HCT116 (cell line): ENCODE results near the gene ADIPOR2. TPM values are rescaled to one million over a fixed set of nuclear protein-coding genes. Genes with fewer than 3 reads are reported as not detected.

Experiments
- ATAC-seq: fragments of 200-7000 bp; cut with Tn5 transposase; 2 replicates; pipeline ENCODE4 v1.9.1; 2020; ENCODE audit warnings: mild to moderate bottlenecking, moderate library complexity
- BruUV-seq: library from RNA; stranded (reverse); fragments of 400-500 nt; replicated peaks from 2 replicates; lab custom pipeline; 2021; lab: Mats Ljungman, UMichigan
- CTCF ChIA-PET: fragments of 300-600 bp; sonication (Branson Sonifier 250); formaldehyde crosslinking; loops from one replicate; lab custom pipeline; 2021; ENCODE audit warnings: antibody characterized with exemption; lab: Charles Lee
- POLR2A ChIA-PET: fragments of 300-600, 350-600 bp; sonication (Branson Sonifier 250); formaldehyde crosslinking; loops from one replicate; lab custom pipeline; 2021; ENCODE audit warnings: antibody characterized with exemption; lab: Charles Lee
- RAD21 ChIA-PET, 2 experiments: fragments of 300-600 bp; sonication (Branson Sonifier 250); formaldehyde crosslinking; loops; one replicate each; lab custom pipeline; 2023; ENCODE audit warnings: low total read pairs in 2 of 2; ENCODE audit not compliant: uncharacterized antibody in 2 of 2, unreplicated experiment in 2 of 2, low non-redundant PET in 1 of 2; lab: Charles Lee
- DNase-seq: peaks from one replicate; pipeline ENCODE4 v3.0.0-alpha.2; 2010; ENCODE audit warnings: low read depth, low spot score
- H2AFZ ChIP-seq: fragments of 200-600 bp; shearing (Covaris generic), sonication (generic); 2 replicates; pipeline ENCODE4 v1.6.1; 2017; ENCODE audit warnings: low read depth, mixed run types, mixed read lengths, antibody characterized with exemption, low read length; ENCODE audit not compliant: poor library complexity, severe bottlenecking
- H3K27ac ChIP-seq: 2 replicates; pipeline ENCODE4 v1.5.1; 2012; ENCODE audit warnings: low read depth, low read length
- H3K27me3 ChIP-seq: fragments of 200-600 bp; sonication (generic); 2 replicates; pipeline ENCODE4 v1.6.1; 2016; ENCODE audit warnings: mixed run types, low read length, mixed read lengths; ENCODE audit not compliant: insufficient read depth
- H3K36me3 ChIP-seq, 2 experiments: fragments of 200-500 bp in 1 of 2; fragments of 200-600 bp in 1 of 2; sonication (Bioruptor generic) in 1 of 2; sonication (generic) in 1 of 2; 2 replicates each; pipeline versions ENCODE4 v1.5.1 to v1.6.1; 2014 to 2016; ENCODE audit warnings: low read length in 2 of 2, inconsistent platforms in 1 of 2, mixed read lengths in 1 of 2, mixed run types in 1 of 2; ENCODE audit not compliant: insufficient read depth in 2 of 2, control insufficient read depth in 1 of 2
- H3K4me1 ChIP-seq, 2 experiments: fragments of 200-600 bp in 1 of 2; sonication (generic) in 1 of 2; 2 replicates each; pipeline versions ENCODE4 v1.5.1 to v1.6.1; 2012 to 2017; ENCODE audit warnings: low read length in 2 of 2, inconsistent platforms in 1 of 2, mild to moderate bottlenecking in 1 of 2, mixed read lengths in 1 of 2, mixed run types in 1 of 2, moderate library complexity in 1 of 2; ENCODE audit not compliant: insufficient read depth in 2 of 2, control insufficient read depth in 1 of 2
- H3K4me2 ChIP-seq: fragments of 200-600 bp; sonication (generic); 2 replicates; pipeline ENCODE4 v1.6.1; 2017; ENCODE audit warnings: mixed run types, low read length, mixed read lengths
- H3K4me3 ChIP-seq, 2 experiments: fragments of 200-600 bp in 1 of 2; sonication (generic) in 1 of 2; replicated peaks in 1 of 2; 2 replicates each; pipeline ENCODE4 v1.5.1; 2011 to 2016; ENCODE audit warnings: low read length in 2 of 2, control low read depth in 1 of 2, low read depth in 1 of 2, mild to moderate bottlenecking in 1 of 2, mixed read lengths in 1 of 2, mixed run types in 1 of 2
- H3K79me2 ChIP-seq: fragments of 200-600 bp; sonication (generic); 2 replicates; pipeline ENCODE4 v1.6.1; 2017; ENCODE audit warnings: mild to moderate bottlenecking, mixed run types, low read length, moderate library complexity, mixed read lengths; ENCODE audit not compliant: insufficient read depth
- H3K9ac ChIP-seq: fragments of 200-600 bp; sonication (generic); 2 replicates; pipeline ENCODE4 v1.6.1; 2016; ENCODE audit warnings: low read length, mixed read lengths
- H3K9me2 ChIP-seq: fragments of 200-600 bp; sonication (generic), shearing (Covaris generic); 2 replicates; pipeline ENCODE4 v1.6.1; 2017; ENCODE audit warnings: mixed run types, mild to moderate bottlenecking, moderate library complexity; ENCODE audit not compliant: insufficient read depth
- H3K9me3 ChIP-seq, 2 experiments: fragments of 200-500 bp in 1 of 2; fragments of 200-600 bp in 1 of 2; sonication (Bioruptor generic) in 1 of 2; sonication (generic) in 1 of 2; 2 replicates each; pipeline ENCODE4 v1.6.1; 2014 to 2017; ENCODE audit warnings: low read length in 2 of 2, mixed read lengths in 2 of 2, inconsistent platforms in 1 of 2, low read depth in 1 of 2, mild to moderate bottlenecking in 1 of 2, mixed run types in 1 of 2, moderate library complexity in 1 of 2; ENCODE audit not compliant: control insufficient read depth in 1 of 2, insufficient read depth in 1 of 2
- H4K20me1 ChIP-seq: fragments of 200-600 bp; sonication (generic), shearing (Covaris generic); 2 replicates; pipeline ENCODE4 v1.6.1; 2017; ENCODE audit warnings: mixed run types, mild to moderate bottlenecking, moderate library complexity; ENCODE audit not compliant: insufficient read depth
- CEBPB ChIP-seq: IDR thresholded peaks from 2 replicates; pipeline ENCODE4 v1.6.1; 2012; ENCODE audit warnings: low read depth
- EGR1 ChIP-seq: IDR thresholded peaks from 2 replicates; pipeline ENCODE4 v1.6.1; 2012; ENCODE audit warnings: low read depth
- EZH2 ChIP-seq: fragments of 200-600 bp; sonication (generic); IDR thresholded peaks from 2 replicates; pipeline ENCODE4 v1.6.1; 2017; ENCODE audit warnings: antibody characterized with exemption, mixed run types
- EZH2phosphoT487 ChIP-seq: fragments of 200-600 bp; IDR thresholded peaks from 2 replicates; pipeline ENCODE4 v1.6.1; 2018; ENCODE audit warnings: antibody characterized with exemption, borderline replicate concordance
- FOSL1 ChIP-seq: IDR thresholded peaks from 2 replicates; pipeline ENCODE4 v1.6.1; 2012; ENCODE audit warnings: low read depth
- JUND ChIP-seq: IDR thresholded peaks from 2 replicates; pipeline ENCODE4 v1.6.1; 2012
- SP1 ChIP-seq: IDR thresholded peaks from 2 replicates; pipeline ENCODE4 v1.6.1; 2012; ENCODE audit warnings: low read depth
- SRF ChIP-seq: IDR thresholded peaks from 2 replicates; pipeline ENCODE4 v1.6.1; 2012; ENCODE audit warnings: low read depth
- YY1 ChIP-seq: IDR thresholded peaks from 2 replicates; pipeline ENCODE4 v1.6.1; 2011; ENCODE audit warnings: low read length, low read depth, moderate library complexity, mild to moderate bottlenecking; ENCODE audit not compliant: insufficient replicate concordance; ENCODE audit errors: extremely low read depth
- ZFX ChIP-seq: fragments of 450-650 bp; IDR thresholded peaks from 2 replicates; pipeline ENCODE4 v1.6.1; 2017
- intact Hi-C: fragments of 100-400 bp; cut with micrococcal nuclease; formaldehyde crosslinking; loops from 2 replicates; pipeline ENCODE4 v1.10.0; 2022
- total RNA-seq: library from RNA; stranded (reverse); gene quantifications from one replicate; pipeline ENCODE4 v1.2.1, GENCODE V29; 2021; ENCODE audit not compliant: unreplicated experiment
- TF ChIP-seq, protein P1 (sequence below): IDR thresholded peaks from 2 replicates; pipeline ENCODE4 v1.6.1; 2012
- TF ChIP-seq, protein P2 (sequence below): IDR thresholded peaks from 2 replicates; pipeline ENCODE4 v1.6.1; 2011; ENCODE audit warnings: mild to moderate bottlenecking, low read length, moderate library complexity; ENCODE audit not compliant: insufficient replicate concordance; ENCODE audit errors: extremely low read depth
- TF ChIP-seq, protein P3 (sequence below): IDR thresholded peaks from 2 replicates; pipeline ENCODE4 v1.6.1; 2012

The ADIPOR2 gene
- total RNA-seq, 1 experiment from 2014 or later: 69.9 TPM

DNA sequence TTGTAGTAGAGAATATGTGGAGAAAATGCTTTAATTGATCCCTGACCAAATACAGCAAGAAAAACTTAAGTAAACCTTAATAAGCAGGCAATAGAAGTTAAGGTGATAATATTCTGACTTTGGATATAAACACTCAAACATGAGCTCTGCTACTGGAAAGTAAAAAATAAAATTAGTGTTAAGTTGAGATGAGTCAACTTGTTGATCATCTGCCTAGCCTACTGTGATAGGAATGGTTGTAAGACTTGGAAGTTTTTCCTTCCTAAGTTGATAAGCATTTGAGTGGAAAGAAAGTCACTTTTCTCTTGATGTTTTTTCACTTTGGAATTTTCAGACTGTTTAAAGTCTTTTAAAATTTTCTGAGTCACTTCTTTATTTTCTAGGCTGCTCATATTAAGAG lies 26.0 kb downstream of the ADIPOR2 start (continued):
- no peak for TF ChIP-seq EZH2
- TF ChIP-seq, protein P1, sequence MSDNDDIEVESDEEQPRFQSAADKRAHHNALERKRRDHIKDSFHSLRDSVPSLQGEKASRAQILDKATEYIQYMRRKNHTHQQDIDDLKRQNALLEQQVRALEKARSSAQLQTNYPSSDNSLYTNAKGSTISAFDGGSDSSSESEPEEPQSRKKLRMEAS: no peak
- no peak for TF ChIP-seq SRF
- TF ChIP-seq SP1: no peak

DNA sequence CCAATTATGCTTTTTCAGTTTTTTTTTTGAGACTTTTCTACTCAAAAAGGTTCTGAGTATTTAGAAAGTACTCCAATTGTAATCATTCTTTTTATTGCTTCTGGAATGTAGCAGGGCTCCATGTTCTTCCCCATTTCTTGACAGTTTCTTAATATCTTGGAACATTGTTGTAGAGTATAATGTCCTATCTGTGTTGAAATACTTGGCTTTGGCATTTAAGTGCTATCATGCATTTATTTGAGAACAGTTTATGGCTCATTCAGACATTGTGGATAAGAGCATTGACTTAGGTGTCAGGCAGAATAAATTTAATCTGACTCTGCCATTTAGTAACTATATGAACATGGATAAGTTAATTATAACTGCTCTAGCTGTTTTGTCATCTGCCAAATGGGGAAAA lies 28.3 kb downstream of the ADIPOR2 start:
- Histone ChIP-seq H2AFZ (no peak overlapping the region), H3K27me3 (no peaks in the 10 kb centered on the region), H3K4me1 (0 out of 4 replicates have a peak, but pooled peaks cover 0 to 2% of the 10 kb centered on the region in 2 experiments), H3K9me2 (no peaks in the 10 kb centered on the region), H3K79me2 (peaks cover 95% of the 10 kb centered on the region), H3K27ac (no peak overlapping the region), H3K9me3 (no peaks in the 10 kb centered on the region; a peak in 1 of 4 replicates), H3K4me2 (no peak overlapping the region), H4K20me1 (peaks cover 8% of the 10 kb centered on the region; the same call in 1 of the 2 replicates), H3K36me3 (no peaks in the 10 kb centered on the region), H3K9ac (no peak overlapping the region), H3K4me3 (no peak overlapping the region)
- DNase-seq (no peak), ATAC-seq (no peak)
- intact Hi-C loops: no loop called here
- no peak for TF ChIP-seq YY1
- TF ChIP-seq SRF: no peak
- TF ChIP-seq JUND: no peak
- TF ChIP-seq ZFX: no peak
- TF ChIP-seq, protein P2, sequence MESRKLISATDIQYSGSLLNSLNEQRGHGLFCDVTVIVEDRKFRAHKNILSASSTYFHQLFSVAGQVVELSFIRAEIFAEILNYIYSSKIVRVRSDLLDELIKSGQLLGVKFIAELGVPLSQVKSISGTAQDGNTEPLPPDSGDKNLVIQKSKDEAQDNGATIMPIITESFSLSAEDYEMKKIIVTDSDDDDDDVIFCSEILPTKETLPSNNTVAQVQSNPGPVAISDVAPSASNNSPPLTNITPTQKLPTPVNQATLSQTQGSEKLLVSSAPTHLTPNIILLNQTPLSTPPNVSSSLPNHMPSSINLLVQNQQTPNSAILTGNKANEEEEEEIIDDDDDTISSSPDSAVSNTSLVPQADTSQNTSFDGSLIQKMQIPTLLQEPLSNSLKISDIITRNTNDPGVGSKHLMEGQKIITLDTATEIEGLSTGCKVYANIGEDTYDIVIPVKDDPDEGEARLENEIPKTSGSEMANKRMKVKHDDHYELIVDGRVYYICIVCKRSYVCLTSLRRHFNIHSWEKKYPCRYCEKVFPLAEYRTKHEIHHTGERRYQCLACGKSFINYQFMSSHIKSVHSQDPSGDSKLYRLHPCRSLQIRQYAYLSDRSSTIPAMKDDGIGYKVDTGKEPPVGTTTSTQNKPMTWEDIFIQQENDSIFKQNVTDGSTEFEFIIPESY: no peak
- no peak for TF ChIP-seq EGR1
- no peak for TF ChIP-seq FOSL1
- TF ChIP-seq CEBPB: no peak
- TF ChIP-seq, protein P3, sequence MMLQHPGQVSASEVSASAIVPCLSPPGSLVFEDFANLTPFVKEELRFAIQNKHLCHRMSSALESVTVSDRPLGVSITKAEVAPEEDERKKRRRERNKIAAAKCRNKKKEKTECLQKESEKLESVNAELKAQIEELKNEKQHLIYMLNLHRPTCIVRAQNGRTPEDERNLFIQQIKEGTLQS: no peak
- no peak for TF ChIP-seq EZH2phosphoT487
- RAD21 ChIA-PET: no interaction called here
- POLR2A ChIA-PET: no interaction called here
- CTCF ChIA-PET: no interaction called here
- BruUV-seq: no TSS peak
